ENCODE measurements around the gene PRCC. TPM values are rescaled to one million over a fixed set of nuclear protein-coding genes. Genes with fewer than 3 reads are reported as not detected.

Gene PRCC
- total RNA-seq, 2 experiments from 2014 or later, result 49.5 to 50.0 TPM

- H3K9me3 Mint-ChIP-seq, result peaks cover 2% of the 10 kb centered on the region
- ChIA-PET CTCF (interaction anchor here (0.9 to 6.3 kb wide), 2 partner anchors 10 to 15 kb away, joined by 3 to 62 read pairs; partner anchors contain the start of genes HDGF, ISG20L2 and METTL25B), POLR2A (interaction anchor here (1.5 to 3.6 kb wide), 5 partner anchors 9 to 36 kb away, joined by 5 to 169 read pairs (median 74); partner anchors contain the start of genes CRABP2, HDGF, ISG20L2 and METTL25B)
- peaks cover 0 to 3% of the 10 kb centered on the region in 2 experiments for H3K9me3 ChIP-seq (ENCODE audit: control insufficient read depth in 1 of 2, insufficient read depth in 1 of 2, low read length in 2 of 2)
- peaks cover 46% of the 10 kb centered on the region for H3K36me3 ChIP-seq (ENCODE audit: insufficient read depth, low read length)
- peaks cover 49% of the 10 kb centered on the region for H3K4me1 Mint-ChIP-seq (ENCODE audit: low read depth)
- H3K27ac ChIP-seq (ENCODE audit: low read depth in 1 of 2, low read length in 2 of 2), result peak overlapping the region; percentile 70 to 75
- peaks cover 70% of the 10 kb centered on the region for H3K36me3 Mint-ChIP-seq (ENCODE audit: low read depth)
- peaks cover 38% of the 10 kb centered on the region for H3K4me1 ChIP-seq (ENCODE audit: insufficient read depth, low read length)
- H3K4me3 ChIP-seq (ENCODE audit: low read length), result no peak overlapping the region
- intact Hi-C loops (cut with DNase I, micrococcal nuclease), result loop anchor here in 1 of 2 experiments (5.0 to 10.0 kb wide), 3 partner anchors 460 to 690 kb away; partner anchors contain the start of genes LAMTOR2, PMF1, SMG5 and TMEM79
- no peaks in the 10 kb centered on the region for H3K27me3 ChIP-seq (ENCODE audit: control insufficient read depth in 1 of 2, insufficient read depth in 2 of 2, low read length in 2 of 2)
- peak overlapping the region; percentile 89 for H3K27ac Mint-ChIP-seq
- no peak for TF ChIP-seq CTCF (IDR thresholded peaks at IDR 0.05)
- peak overlapping the region; percentile 94 for H3K4me3 Mint-ChIP-seq
- H3K27me3 Mint-ChIP-seq, result no peaks in the 10 kb centered on the region
- ATAC-seq (ENCODE audit: poor library complexity), result no peak
- no peak for DNase-seq
Measured at GRCh38 chr1:156742017-156742416, 25.3 kb upstream of the PRCC start.

GRCh38 chr1:156742801-156743200 lies 24.5 kb upstream of the PRCC start:
- H3K9me3 ChIP-seq (ENCODE audit: control insufficient read depth in 1 of 2, insufficient read depth in 1 of 2, low read length in 2 of 2), result peaks cover 0 to 3% of the 10 kb centered on the region in 2 experiments
- Mint-ChIP-seq H3K27me3 (no peaks in the 10 kb centered on the region), H3K27ac (peak overlapping the region; percentile 89), H3K4me3 (peak overlapping the region; percentile 30), H3K4me1 (ENCODE audit: low read depth) (peaks cover 56% of the 10 kb centered on the region), H3K9me3 (peaks cover 2% of the 10 kb centered on the region), H3K36me3 (ENCODE audit: low read depth) (peaks cover 62% of the 10 kb centered on the region)
- no peak overlapping the region for H3K4me3 ChIP-seq (ENCODE audit: low read length)
- no peak for TF ChIP-seq CTCF (IDR thresholded peaks at IDR 0.05)
- ChIA-PET CTCF (interaction anchor here (0.8 to 6.3 kb wide), 2 partner anchors 15 to 24 kb away, joined by 4 to 62 read pairs; partner anchors contain the start of genes ISG20L2, METTL25B and PRCC), POLR2A (interaction anchor here (3.0 to 3.6 kb wide), 2 partner anchors 15 to 25 kb away, joined by 107 to 169 read pairs; partner anchors contain the start of genes ISG20L2, METTL25B and PRCC)
- ATAC-seq (ENCODE audit: poor library complexity) (no peak), DNase-seq (no peak)
- H3K27me3 ChIP-seq (ENCODE audit: control insufficient read depth in 1 of 2, insufficient read depth in 2 of 2, low read length in 2 of 2), result no peaks in the 10 kb centered on the region
- peaks cover 46% of the 10 kb centered on the region for H3K4me1 ChIP-seq (ENCODE audit: insufficient read depth, low read length)
- peaks cover 41% of the 10 kb centered on the region for H3K36me3 ChIP-seq (ENCODE audit: insufficient read depth, low read length)
- H3K27ac ChIP-seq (ENCODE audit: low read depth in 1 of 2, low read length in 2 of 2), result no peak overlapping the region
- intact Hi-C loops (cut with DNase I, micrococcal nuclease), result loop anchor here in 1 of 2 experiments (5.0 to 10.0 kb wide), 3 partner anchors 460 to 690 kb away; partner anchors contain the start of genes LAMTOR2, PMF1, SMG5 and TMEM79

GRCh38 chr1:156743367-156744302 lies 23.7 kb upstream of the PRCC start:
- no peak for TF ChIP-seq CTCF (IDR thresholded peaks at IDR 0.05)
- intact Hi-C loops (cut with DNase I, micrococcal nuclease), result loop anchor here in 1 of 2 experiments (5.0 to 10.0 kb wide), 3 partner anchors 461 to 691 kb away; partner anchors contain the start of genes LAMTOR2, PMF1, SMG5 and TMEM79

More at GRCh38 chr1:156743367-156744302, 23.7 kb upstream of the PRCC start:
- no peaks in the 10 kb centered on the region for H3K27me3 Mint-ChIP-seq
- peaks cover 64% of the 10 kb centered on the region for H3K4me1 Mint-ChIP-seq (ENCODE audit: low read depth)
- Histone ChIP-seq H3K9me3 (ENCODE audit: control insufficient read depth in 1 of 2, insufficient read depth in 1 of 2, low read length in 2 of 2) (peaks cover 0 to 3% of the 10 kb centered on the region in 2 experiments), H3K36me3 (ENCODE audit: insufficient read depth, low read length) (peaks cover 32% of the 10 kb centered on the region), H3K4me3 (ENCODE audit: low read length) (no peak overlapping the region), H3K27ac (ENCODE audit: low read depth in 1 of 2, low read length in 2 of 2) (no peak overlapping the region), H3K27me3 (ENCODE audit: control insufficient read depth in 1 of 2, insufficient read depth in 2 of 2, low read length in 2 of 2) (no peaks in the 10 kb centered on the region), H3K4me1 (ENCODE audit: insufficient read depth, low read length) (peaks cover 55% of the 10 kb centered on the region)
- DNase-seq, result peak in 1 of 14 experiments; percentile 23
- H3K4me3 Mint-ChIP-seq, result no peak overlapping the region
- CTCF ChIA-PET, result interaction anchor here (6.3 kb wide), 1 partner anchor 16 kb away, joined by 62 read pairs; the partner anchor contains the start of genes ISG20L2 and METTL25B
- H3K9me3 Mint-ChIP-seq, result peaks cover 2% of the 10 kb centered on the region
- POLR2A ChIA-PET, result interaction anchor here (3.6 kb wide), 1 partner anchor 16 kb away, joined by 107 read pairs; the partner anchor contains the start of genes ISG20L2 and METTL25B
- H3K36me3 Mint-ChIP-seq (ENCODE audit: low read depth), result peaks cover 53% of the 10 kb centered on the region
- ATAC-seq (ENCODE audit: poor library complexity), result no peak
- peak overlapping the region; percentile 89 for H3K27ac Mint-ChIP-seq

Measured in CD4-positive, alpha-beta T cell (primary cell).